ENCODE measurements around the gene WDR7. TPM values are rescaled to one million over a fixed set of nuclear protein-coding genes. Genes with fewer than 3 reads are reported as not detected.

The WDR7 gene
- total and polyA plus RNA-seq, 4 donors = 3.7 to 42.7 (median 19.0) TPM

GRCh38 chr18:56716692-56717146, 65.6 kb downstream of the WDR7 start:
- Histone ChIP-seq H3K27ac (ENCODE audit: low read depth in 1 of 2, low read length in 1 of 2) (no peak overlapping the region), H3K4me1 (ENCODE audit: control insufficient read depth in 5 of 5, insufficient read depth in 5 of 5, low read length in 5 of 5) (no peaks in the 10 kb centered on the region), H3K36me3 (ENCODE audit: control insufficient read depth in 4 of 4, insufficient read depth in 4 of 4, low read length in 4 of 4) (peaks cover 0 to 3% (median 0%) of the 10 kb centered on the region in 4 donors), H3K4me3 (no peak overlapping the region), H3K9me3 (ENCODE audit: control insufficient read depth in 4 of 4, insufficient read depth in 3 of 4, low read length in 3 of 4) (no peaks in the 10 kb centered on the region), H3K27me3 (ENCODE audit: control insufficient read depth in 3 of 3, insufficient read depth in 3 of 3, low read length in 2 of 3) (no peaks in the 10 kb centered on the region), H3K9ac (ENCODE audit: insufficient read depth in 1 of 2, low read length in 2 of 2) (no peak overlapping the region)
- WGBS, 2 donors = 48 to 74% methylated on average over 2 of the region's 2 CpGs
- TF ChIP-seq CTCF (IDR thresholded peaks at IDR 0.05; ENCODE audit: control extremely low read depth, extremely low read depth) = no peak
- DNase-seq = no peak
- ATAC-seq (ENCODE audit: insufficient read depth, low FRiP score) = no peak

- Histone ChIP-seq H3K4me1 (ENCODE audit: control insufficient read depth in 5 of 5, insufficient read depth in 5 of 5, low read length in 5 of 5) (no peaks in the 10 kb centered on the region), H3K27ac (ENCODE audit: low read depth in 1 of 2, low read length in 1 of 2) (no peak overlapping the region), H3K9me3 (ENCODE audit: control insufficient read depth in 4 of 4, insufficient read depth in 3 of 4, low read length in 3 of 4) (no peaks in the 10 kb centered on the region), H3K9ac (ENCODE audit: insufficient read depth in 1 of 2, low read length in 2 of 2) (no peak overlapping the region), H3K27me3 (ENCODE audit: control insufficient read depth in 3 of 3, insufficient read depth in 3 of 3, low read length in 2 of 3) (no peaks in the 10 kb centered on the region), H3K36me3 (ENCODE audit: control insufficient read depth in 4 of 4, insufficient read depth in 4 of 4, low read length in 4 of 4) (peaks cover 0 to 3% (median under 1%) of the 10 kb centered on the region in 4 donors), H3K4me3 (no peak overlapping the region)
- 71 to 81% methylated on average over 1 of the region's 1 CpG for WGBS, 2 donors
- no peak for TF ChIP-seq CTCF (IDR thresholded peaks at IDR 0.05; ENCODE audit: control extremely low read depth, extremely low read depth)
- no peak for DNase-seq
- no peak for ATAC-seq (ENCODE audit: insufficient read depth, low FRiP score)
These were observed 69.9 kb downstream of the WDR7 start for GRCh38 chr18:56721031-56721430.

- Histone ChIP-seq H3K27me3 (ENCODE audit: control insufficient read depth in 3 of 3, insufficient read depth in 3 of 3, low read length in 2 of 3) (no peaks in the 10 kb centered on the region), H3K9ac (ENCODE audit: insufficient read depth in 1 of 2, low read length in 2 of 2) (no peak overlapping the region), H3K9me3 (ENCODE audit: control insufficient read depth in 4 of 4, insufficient read depth in 3 of 4, low read length in 3 of 4) (no peaks in the 10 kb centered on the region), H3K4me3 (no peak overlapping the region), H3K36me3 (ENCODE audit: control insufficient read depth in 4 of 4, insufficient read depth in 4 of 4, low read length in 4 of 4) (peaks cover 0 to 3% (median under 1%) of the 10 kb centered on the region in 4 donors), H3K27ac (ENCODE audit: low read depth in 1 of 2, low read length in 1 of 2) (no peak overlapping the region), H3K4me1 (ENCODE audit: control insufficient read depth in 5 of 5, insufficient read depth in 5 of 5, low read length in 5 of 5) (no peaks in the 10 kb centered on the region)
- TF ChIP-seq CTCF (IDR thresholded peaks at IDR 0.05; ENCODE audit: control extremely low read depth, extremely low read depth) = no peak
- WGBS, 2 donors = 89 to 91% methylated on average over 3 of the region's 3 CpGs
- ATAC-seq (ENCODE audit: insufficient read depth, low FRiP score) = no peak
- DNase-seq = no peak
These were observed 70.3 kb downstream of the WDR7 start for GRCh38 chr18:56721491-56721890.

GRCh38 chr18:56722518-56722917, 71.4 kb downstream of the WDR7 start:
- Histone ChIP-seq H3K4me3 (no peak overlapping the region), H3K9me3 (ENCODE audit: control insufficient read depth in 4 of 4, insufficient read depth in 3 of 4, low read length in 3 of 4) (no peaks in the 10 kb centered on the region), H3K27me3 (ENCODE audit: control insufficient read depth in 3 of 3, insufficient read depth in 3 of 3, low read length in 2 of 3) (no peaks in the 10 kb centered on the region), H3K27ac (ENCODE audit: low read depth in 1 of 2, low read length in 1 of 2) (no peak overlapping the region), H3K4me1 (ENCODE audit: control insufficient read depth in 5 of 5, insufficient read depth in 5 of 5, low read length in 5 of 5) (no peaks in the 10 kb centered on the region), H3K36me3 (ENCODE audit: control insufficient read depth in 4 of 4, insufficient read depth in 4 of 4, low read length in 4 of 4) (peaks cover 0 to 3% (median under 1%) of the 10 kb centered on the region in 4 donors), H3K9ac (ENCODE audit: insufficient read depth in 1 of 2, low read length in 2 of 2) (no peak overlapping the region)
- ATAC-seq (ENCODE audit: insufficient read depth, low FRiP score) = no peak
- TF ChIP-seq CTCF (IDR thresholded peaks at IDR 0.05; ENCODE audit: control extremely low read depth, extremely low read depth) = no peak
- DNase-seq = no peak

All from lung (tissue), 12 donors.